ENCODE results near the gene ITPR3.

The ITPR3 gene

GRCh38 chr6:33640361-33640760 is 19.2 kb downstream of the ITPR3 start:
- no peak for DNase-seq

- no peak for DNase-seq
These were observed 20.0 kb downstream of the ITPR3 start for GRCh38 chr6:33641144-33641543.

- DNase-seq = no peak
These were observed 20.5 kb downstream of the ITPR3 start for GRCh38 chr6:33641602-33642001.

DNA sequence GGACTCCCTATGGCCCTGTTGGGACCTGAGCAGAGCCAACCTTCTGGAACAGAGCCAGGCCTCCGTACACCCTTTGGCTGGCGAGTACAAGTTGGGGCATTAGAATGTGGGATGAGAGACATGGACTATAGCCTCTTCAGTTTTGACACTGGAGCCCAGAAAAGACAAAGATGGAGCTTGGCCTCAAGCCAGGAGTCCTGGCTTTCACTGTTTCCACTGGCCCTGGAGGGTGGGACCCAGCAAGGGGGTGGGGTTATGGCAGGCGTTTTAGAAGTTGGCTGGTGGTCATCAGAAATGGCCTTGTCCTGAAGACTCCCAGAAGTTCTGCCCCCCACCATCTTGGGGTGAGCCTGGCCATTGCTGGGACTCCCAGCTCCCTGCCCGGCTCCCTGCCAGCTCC is 21.8 kb downstream of the ITPR3 start:
- no peak for DNase-seq

DNA sequence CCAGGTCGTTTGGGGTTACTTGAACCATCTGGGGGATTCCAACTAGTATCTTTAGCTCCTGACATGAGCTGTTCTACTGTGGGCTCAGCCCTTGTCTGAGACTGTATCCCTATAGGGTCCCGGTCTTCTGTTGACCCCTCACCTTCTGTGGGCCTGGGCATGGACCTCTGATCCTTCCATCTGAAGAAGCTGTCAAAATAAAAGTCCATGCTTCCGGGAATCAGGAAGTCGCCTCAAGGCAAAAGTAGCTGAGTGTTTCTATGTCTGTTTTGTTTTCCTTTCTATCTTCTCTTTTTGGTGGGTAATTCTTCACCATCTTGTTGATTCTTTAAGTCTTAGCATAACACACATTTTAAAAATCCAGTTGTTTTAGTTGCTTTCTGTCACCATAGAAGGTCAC is 30.3 kb downstream of the ITPR3 start:
- no peak for DNase-seq

GRCh38 chr6:33652002-33652401 is 30.9 kb downstream of the ITPR3 start:
- no peak for DNase-seq

DNA sequence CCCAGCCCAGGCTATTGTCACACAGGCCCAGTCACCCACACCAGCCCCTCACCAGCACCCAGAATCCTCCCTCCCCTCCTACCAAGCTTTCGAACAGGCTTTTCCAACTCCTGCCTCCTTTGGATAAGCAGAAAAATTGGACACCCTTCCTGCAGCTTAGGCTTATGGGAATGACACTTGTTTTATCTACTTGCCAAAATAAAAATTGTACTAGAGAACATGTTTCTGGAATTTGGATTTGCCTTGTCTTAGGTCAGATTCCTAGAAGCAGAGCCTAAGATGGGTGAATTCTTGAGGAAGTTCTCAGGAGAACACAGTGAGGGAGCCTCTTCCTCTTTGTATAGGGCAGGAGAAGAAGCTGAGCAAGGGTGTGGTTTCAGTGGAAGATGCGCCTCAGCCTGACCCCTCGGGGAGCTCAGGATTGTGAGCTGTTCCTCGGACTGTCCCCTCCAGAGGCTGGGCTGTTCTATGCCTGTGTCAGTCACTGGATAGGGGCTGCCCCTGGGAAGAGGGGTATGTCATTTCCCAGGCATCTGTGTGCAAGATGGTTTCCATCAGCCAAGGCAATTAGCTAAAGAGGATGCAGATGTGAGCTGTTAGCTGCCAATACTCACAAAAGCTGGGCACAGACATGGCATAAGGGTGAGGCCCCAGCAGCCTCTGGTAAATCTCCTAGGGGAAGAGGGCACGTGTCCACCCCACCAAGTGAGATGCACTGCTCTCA is 33.9 kb downstream of the ITPR3 start:
- DNase-seq = no peak

DNA sequence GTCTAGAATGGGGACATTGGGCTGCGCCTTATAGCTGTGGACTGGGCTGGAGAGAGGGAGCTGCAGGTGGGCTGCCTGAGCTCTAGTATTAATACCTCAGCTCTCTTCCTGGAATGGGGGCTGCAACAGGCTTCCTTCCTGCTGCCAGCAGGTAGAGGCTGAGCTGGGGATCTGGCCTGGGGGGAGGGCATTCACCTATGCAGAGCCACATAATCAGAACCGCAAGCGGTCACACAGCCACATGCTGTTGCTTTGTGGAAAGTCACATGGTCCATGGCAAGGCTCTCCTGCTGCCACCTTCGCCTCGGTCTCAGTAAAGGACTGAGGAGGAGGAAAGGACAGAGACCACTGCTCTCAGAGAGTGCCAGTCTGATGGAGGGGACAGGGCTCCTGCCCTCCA is 35.7 kb downstream of the ITPR3 start:
- DNase-seq = no peak

DNA sequence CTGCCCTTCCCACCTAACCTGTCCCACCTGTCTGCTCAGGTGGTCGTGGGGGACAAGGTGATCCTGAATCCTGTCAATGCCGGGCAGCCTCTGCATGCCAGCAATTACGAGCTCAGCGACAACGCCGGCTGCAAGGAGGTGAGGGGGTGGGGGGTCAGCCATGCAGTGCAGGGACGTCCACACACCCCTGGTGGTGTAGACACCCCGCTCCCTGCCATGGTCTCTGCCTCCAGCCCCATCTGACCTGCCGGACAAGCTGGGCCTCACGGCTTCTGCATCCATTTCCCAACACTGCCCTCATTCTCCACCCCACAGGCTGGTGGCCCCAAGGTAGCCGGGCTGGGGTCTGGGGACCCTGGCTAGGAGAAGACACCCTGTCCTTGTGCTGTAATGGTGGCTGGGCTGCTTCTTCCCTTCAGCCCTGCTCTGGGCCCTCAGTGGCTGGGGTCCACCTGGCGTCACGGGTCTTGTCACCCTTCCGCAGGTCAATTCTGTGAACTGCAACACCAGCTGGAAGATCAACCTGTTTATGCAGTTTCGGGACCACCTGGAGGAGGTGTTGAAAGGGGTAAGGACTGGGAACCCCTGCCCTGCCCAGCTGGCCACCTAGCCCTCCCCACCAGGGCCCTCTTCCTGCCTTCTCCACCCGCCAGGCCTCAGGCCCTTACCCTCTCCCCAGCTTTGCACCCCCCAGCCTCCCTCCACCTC is 38.0 kb downstream of the ITPR3 start:
- DNase-seq = no peak

GRCh38 chr6:33659986-33660385 is 38.9 kb downstream of the ITPR3 start:
- DNase-seq = no peak

- no peak for DNase-seq
These were observed 40.1 kb downstream of the ITPR3 start for GRCh38 chr6:33661106-33661838.

DNA sequence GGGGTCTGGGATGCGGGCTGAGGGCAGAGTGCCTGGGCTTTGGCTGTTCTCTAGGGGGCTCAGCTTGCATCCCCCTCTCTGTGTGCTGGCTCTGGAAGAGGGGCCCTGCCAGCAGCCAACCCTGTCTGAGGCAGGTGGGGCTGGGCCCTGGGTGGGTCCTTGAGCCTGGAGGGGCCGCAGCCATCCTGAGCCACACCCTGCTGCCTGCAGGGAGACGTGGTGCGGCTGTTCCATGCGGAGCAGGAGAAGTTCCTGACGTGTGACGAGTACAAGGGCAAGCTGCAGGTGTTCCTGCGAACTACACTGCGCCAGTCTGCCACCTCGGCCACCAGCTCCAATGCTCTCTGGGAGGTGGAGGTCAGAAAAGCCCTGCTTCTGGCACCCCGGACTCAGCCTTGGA is 41.2 kb downstream of the ITPR3 start:
- no peak for DNase-seq

DNA sequence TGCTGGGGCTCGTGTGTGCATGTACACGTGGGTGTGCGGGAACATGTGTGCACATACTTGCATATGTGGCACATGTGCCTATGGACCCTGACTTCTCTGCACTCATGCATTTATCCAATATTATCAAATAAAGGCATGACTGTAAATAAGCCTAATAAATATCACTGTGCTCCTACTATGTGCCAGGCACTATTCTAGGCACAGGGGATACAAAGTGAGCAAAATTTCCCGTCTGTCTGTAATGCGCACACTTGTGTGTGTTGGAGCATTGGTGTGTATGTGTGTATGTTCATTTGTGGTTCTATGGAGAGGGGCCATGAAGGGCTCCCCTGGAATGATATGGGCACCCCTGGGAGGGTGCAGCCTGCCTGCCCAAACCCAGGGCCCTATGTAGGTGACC is 41.9 kb downstream of the ITPR3 start:
- no peak for DNase-seq

GRCh38 chr6:33663727-33664449 is 42.8 kb downstream of the ITPR3 start:
- DNase-seq = no peak

DNA sequence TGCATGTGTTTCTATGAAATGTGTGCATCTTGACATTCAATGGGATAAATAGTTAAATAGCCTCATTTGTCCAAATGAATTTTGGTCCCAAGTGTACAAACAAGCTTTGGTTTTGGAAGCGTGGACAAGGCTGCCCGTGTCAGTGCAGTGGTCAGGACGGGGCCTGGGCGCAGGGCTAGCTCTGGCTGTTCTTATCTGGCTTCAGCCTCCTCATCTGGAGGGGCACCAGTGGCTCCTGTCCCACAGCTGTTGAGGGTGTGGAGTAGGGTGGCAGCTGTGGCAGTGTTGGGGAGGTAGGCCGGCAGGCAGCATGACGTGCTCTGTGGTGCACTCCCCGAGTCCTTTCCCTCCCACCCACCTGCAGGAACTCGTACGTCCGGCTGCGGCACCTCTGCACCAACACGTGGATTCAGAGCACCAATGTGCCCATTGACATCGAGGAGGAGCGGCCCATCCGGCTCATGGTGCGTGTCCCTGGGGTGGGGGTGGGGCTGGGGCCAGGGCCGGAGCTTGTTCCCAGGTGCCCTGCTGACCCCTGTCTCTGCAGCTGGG is 43.5 kb downstream of the ITPR3 start:
- DNase-seq = no peak

- no peak for DNase-seq
These were observed 44.8 kb downstream of the ITPR3 start for GRCh38 chr6:33665957-33666356.

DNA sequence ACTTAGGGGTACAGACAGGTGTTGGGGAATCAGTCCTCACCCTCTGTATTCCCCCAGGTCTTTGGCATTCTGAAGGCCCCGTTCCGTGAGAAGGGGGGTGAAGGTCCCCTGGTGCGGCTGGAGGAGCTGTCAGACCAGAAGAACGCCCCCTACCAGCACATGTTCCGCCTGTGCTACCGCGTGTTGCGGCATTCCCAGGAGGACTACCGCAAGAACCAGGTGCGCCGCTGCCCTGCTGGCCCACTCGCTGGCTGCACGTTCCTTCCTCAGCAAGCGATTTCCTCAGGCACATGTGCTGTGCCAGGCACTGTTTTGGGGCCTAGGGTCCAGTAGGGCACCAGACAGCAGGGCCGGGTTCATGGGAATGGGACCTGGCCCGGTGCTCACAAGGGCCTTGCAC is 46.0 kb downstream of the ITPR3 start:
- DNase-seq = no peak

DNA sequence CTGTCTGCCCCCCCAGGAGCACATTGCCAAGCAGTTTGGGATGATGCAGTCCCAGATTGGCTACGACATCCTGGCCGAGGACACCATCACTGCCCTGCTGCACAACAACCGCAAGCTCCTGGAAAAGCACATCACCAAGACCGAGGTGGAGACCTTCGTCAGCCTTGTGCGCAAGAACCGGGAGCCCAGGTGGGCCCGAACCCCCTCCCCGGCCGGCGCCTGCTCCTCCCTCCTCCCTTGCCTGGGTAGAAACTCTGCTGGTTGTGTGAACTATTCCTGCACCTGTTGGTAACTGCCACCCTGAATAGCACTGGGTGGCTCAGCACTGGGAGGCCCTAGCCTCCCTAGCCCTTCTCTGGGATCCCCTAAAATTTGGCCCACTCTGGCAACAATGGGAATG is 46.7 kb downstream of the ITPR3 start:
- DNase-seq = no peak

DNA sequence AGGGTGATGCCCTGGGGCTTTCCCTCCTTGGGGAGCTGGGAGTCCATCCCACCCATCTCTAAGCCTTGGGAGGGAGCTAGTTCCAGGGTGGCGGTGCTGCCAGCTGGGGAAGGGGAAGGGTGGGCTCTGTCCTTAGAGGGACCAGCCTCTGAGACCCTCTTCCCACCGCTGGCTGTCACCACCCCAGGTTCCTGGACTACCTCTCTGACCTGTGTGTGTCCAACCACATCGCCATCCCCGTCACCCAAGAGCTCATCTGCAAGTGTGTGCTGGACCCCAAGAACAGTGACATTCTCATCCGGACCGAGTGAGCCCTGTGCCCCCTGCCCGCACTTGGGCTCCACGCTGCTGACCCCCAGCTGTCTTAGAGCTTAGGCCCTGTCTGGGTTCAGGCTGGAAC is 47.2 kb downstream of the ITPR3 start:
- no peak for DNase-seq

- DNase-seq = no peak
These were observed 47.8 kb downstream of the ITPR3 start for GRCh38 chr6:33668914-33669313.

DNA sequence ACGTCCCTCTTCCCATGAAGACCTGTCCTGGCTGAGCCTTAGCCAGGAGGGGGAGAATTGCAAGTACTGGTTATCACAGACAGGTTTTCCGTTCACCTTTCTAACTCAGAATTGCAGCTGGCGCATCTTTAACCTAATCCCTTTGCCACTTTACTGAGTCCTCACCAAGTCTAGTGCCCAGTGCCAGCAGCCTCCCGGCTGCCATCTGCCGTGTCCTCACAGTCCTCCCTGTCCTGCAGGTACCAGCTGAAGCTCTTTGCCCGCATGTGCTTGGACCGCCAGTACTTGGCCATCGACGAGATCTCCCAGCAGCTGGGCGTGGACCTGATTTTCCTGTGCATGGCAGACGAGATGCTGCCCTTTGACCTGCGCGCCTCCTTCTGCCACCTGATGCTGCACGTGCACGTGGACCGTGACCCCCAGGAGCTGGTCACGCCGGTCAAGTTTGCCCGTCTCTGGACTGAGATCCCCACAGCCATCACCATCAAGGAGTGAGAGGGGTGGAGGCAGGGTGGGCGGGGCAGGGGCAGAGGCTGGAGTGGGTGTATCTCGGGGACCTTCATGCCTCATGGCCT is 49.1 kb downstream of the ITPR3 start:
- DNase-seq = no peak

GRCh38 chr6:33670971-33671743 is 50.0 kb downstream of the ITPR3 start:
- DNase-seq = no peak

Measured in DMS79 (cell line).